Islet of Langerhans (tissue), 1 donor: ENCODE results near the gene MARCHF11.

ENCODE experiments used
- FAIRE-seq: peaks from one replicate; lab custom pipeline; 2011; peaks lifted over from hg19 to GRCh38; lab: Jason Lieb, UNC

The MARCHF11 gene

GRCh38 chr5:16179511-16179935 lies at the start of gene MARCHF11:
MARCHF11 (minus strand) TSS chr5:16179791; CDS start chr5:16179575, 216 bp downstream.
- no peak for FAIRE-seq

GRCh38 chr5:16225927-16226326 lies 46.3 kb upstream of the MARCHF11 start:
- FAIRE-seq = no peak

- no peak for FAIRE-seq
Measured at GRCh38 chr5:16192311-16192710, 12.7 kb upstream of the MARCHF11 start.

- FAIRE-seq = no peak
Measured at GRCh38 chr5:16180789-16181082, 1.1 kb upstream of the MARCHF11 start.

- no peak for FAIRE-seq
Measured at GRCh38 chr5:16179936-16180788, 571 bp upstream of the MARCHF11 start.

GRCh38 chr5:16178745-16179372 lies 732 bp downstream of the MARCHF11 start:
- FAIRE-seq = no peak

GRCh38 chr5:16169550-16169949 lies 10.0 kb downstream of the MARCHF11 start:
- FAIRE-seq = no peak

- FAIRE-seq = peak; percentile 94
Measured at GRCh38 chr5:16160706-16161105, 18.9 kb downstream of the MARCHF11 start.

GRCh38 chr5:16159636-16160035 lies 20.0 kb downstream of the MARCHF11 start:
- peak; percentile 33 for FAIRE-seq

- FAIRE-seq = no peak
Measured at GRCh38 chr5:16156152-16156551, 23.4 kb downstream of the MARCHF11 start.

- FAIRE-seq = no peak
Measured at GRCh38 chr5:16152601-16153568, 26.7 kb downstream of the MARCHF11 start.

- no peak for FAIRE-seq
Measured at GRCh38 chr5:16149621-16150020, 30.0 kb downstream of the MARCHF11 start.

GRCh38 chr5:16147179-16147900 lies 32.3 kb downstream of the MARCHF11 start:
- no peak for FAIRE-seq

GRCh38 chr5:16144416-16144815 lies 35.2 kb downstream of the MARCHF11 start:
- FAIRE-seq = no peak

GRCh38 chr5:16143361-16144049 lies 36.1 kb downstream of the MARCHF11 start:
- FAIRE-seq = no peak

GRCh38 chr5:16140944-16141343 lies 38.6 kb downstream of the MARCHF11 start:
- no peak for FAIRE-seq

GRCh38 chr5:16140417-16140816 lies 39.2 kb downstream of the MARCHF11 start:
- FAIRE-seq = no peak

GRCh38 chr5:16137177-16137576 lies 42.4 kb downstream of the MARCHF11 start:
- no peak for FAIRE-seq

GRCh38 chr5:16135506-16135905 lies 44.1 kb downstream of the MARCHF11 start:
- no peak for FAIRE-seq

GRCh38 chr5:16135003-16135402 lies 44.6 kb downstream of the MARCHF11 start:
- FAIRE-seq = no peak

GRCh38 chr5:16134204-16134603 lies 45.4 kb downstream of the MARCHF11 start:
- no peak for FAIRE-seq
